CMK (cell line): ENCODE data around the gene MARCOL.
"Not testable (repeated sequence)": the region's sequence is repeated elsewhere in the genome, so short reads cannot be mapped to it uniquely, and the experiment has no call there.

ENCODE experiments used
- DNase-seq: peaks from one replicate; pipeline ENCODE4 v3.0.0-alpha.2; 2010; ENCODE audit warnings: low read depth

MARCOL gene

GRCh38 chr5:148268566-148268965 is 30.2 kb downstream of the MARCOL start, which contains the start of gene SPINK13:
Gene SPINK13 (plus strand): TSS chr5:148268794. CDS start chr5:148270073, 1,279 bp downstream.
- DNase-seq = no peak

GRCh38 chr5:148275129-148275528 is 36.8 kb downstream of the MARCOL start:
- DNase-seq = not testable (repeated sequence)

GRCh38 chr5:148280893-148281292 is 42.6 kb downstream of the MARCOL start:
- not testable (repeated sequence) for DNase-seq

GRCh38 chr5:148281336-148281735 is 43.0 kb downstream of the MARCOL start:
- DNase-seq = not testable (repeated sequence)

GRCh38 chr5:148290271-148291195 is 52.2 kb downstream of the MARCOL start:
- no peak for DNase-seq
